K562 (cell line): ENCODE data around the gene TMEM25.

Experiments used
- EZH2 ChIP-seq: IDR thresholded peaks from 2 replicates; pipeline ENCODE4 v1.6.1; 2012; ENCODE audit warnings: low read depth, mild to moderate bottlenecking, inconsistent platforms, low read length, borderline replicate concordance
- MAZ ChIP-seq, 2 experiments: fragments of 450-650 bp in 1 of 2; sonication (generic) in 1 of 2; formaldehyde crosslinking; IDR thresholded peaks in 1 of 2; conservative IDR thresholded peaks in 1 of 2; 2 replicates each; pipeline versions ENCODE4 v1.4.0 to v1.5.0; 2020; ENCODE audit warnings: mild to moderate bottlenecking in 1 of 2, missing genetic modification reagents in 1 of 2
- SMC3 ChIP-seq: conservative IDR thresholded peaks from 2 replicates; pipeline ENCODE4 v1.6.1; 2011; ENCODE audit warnings: low read depth, low read length, improper control_type of control experiment; ENCODE audit not compliant: insufficient read depth
- TF ChIP-seq, protein P1 (sequence below): fragments of 450-650 bp; IDR thresholded peaks from 2 replicates; pipeline ENCODE4 v1.6.1; 2016; ENCODE audit warnings: antibody characterized with exemption
- TF ChIP-seq, protein P2 (sequence below), 3 experiments: IDR thresholded peaks in 2 of 3; conservative IDR thresholded peaks in 1 of 3; 2 replicates each; pipeline ENCODE4 v1.5.1; 2011 to 2012; ENCODE audit warnings: low read length in 3 of 3, mild to moderate bottlenecking in 3 of 3, control low read depth in 2 of 3, improper control_type of control experiment in 1 of 3, inconsistent platforms in 1 of 3, low read depth in 1 of 3, mixed read lengths in 1 of 3, moderate library complexity in 1 of 3; ENCODE audit not compliant: insufficient read depth in 2 of 3
- TF ChIP-seq, protein P3 (sequence below): fragments of 250-450 bp; sonication (Bioruptor Pico); IDR thresholded peaks from 2 replicates; pipeline ENCODE4 v1.8.0; 2021; ENCODE audit warnings: moderate library complexity, mild to moderate bottlenecking, inconsistent platforms

DNA sequence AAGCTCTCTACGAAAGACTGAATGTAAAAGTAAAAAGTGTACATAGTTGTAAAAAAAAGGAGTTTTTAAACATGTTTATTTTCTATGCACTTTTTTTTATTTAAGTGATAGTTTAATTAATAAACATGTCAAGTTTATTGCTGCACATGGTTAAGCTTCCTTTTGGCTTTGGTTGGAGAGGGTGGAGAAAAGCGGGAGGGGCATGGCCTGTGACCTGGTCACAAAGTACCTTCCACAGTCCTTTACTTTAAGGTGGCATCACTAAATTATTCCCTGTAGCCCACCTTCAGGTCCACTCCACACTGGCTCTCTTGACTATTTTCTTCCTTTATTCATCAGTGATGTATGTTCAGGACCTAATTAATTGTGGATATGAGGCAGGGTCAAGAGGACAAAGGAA, 4.3 kb upstream of the TMEM25 start:
- TF ChIP-seq, protein P1, sequence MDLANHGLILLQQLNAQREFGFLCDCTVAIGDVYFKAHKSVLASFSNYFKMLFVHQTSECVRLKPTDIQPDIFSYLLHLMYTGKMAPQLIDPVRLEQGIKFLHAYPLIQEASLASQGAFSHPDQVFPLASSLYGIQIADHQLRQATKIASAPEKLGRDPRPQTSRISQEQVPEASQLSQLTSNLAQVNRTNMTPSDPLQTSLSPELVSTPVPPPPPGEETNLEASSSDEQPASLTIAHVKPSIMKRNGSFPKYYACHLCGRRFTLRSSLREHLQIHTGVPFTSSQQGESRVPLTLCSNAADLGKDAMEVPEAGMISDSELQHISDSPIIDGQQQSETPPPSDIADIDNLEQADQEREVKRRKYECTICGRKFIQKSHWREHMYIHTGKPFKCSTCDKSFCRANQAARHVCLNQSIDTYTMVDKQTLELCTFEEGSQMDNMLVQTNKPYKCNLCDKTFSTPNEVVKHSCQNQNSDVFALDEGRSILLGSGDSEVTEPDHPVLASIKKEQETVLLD, result no peak
- TF ChIP-seq MAZ (CRISPR knock-in tag; conservative IDR thresholded peaks at IDR 0.05 in 1 of 2, IDR thresholded peaks at IDR 0.05 in 1 of 2) (no peak), SMC3 (no peak), EZH2 (no peak)
- TF ChIP-seq, protein P2, sequence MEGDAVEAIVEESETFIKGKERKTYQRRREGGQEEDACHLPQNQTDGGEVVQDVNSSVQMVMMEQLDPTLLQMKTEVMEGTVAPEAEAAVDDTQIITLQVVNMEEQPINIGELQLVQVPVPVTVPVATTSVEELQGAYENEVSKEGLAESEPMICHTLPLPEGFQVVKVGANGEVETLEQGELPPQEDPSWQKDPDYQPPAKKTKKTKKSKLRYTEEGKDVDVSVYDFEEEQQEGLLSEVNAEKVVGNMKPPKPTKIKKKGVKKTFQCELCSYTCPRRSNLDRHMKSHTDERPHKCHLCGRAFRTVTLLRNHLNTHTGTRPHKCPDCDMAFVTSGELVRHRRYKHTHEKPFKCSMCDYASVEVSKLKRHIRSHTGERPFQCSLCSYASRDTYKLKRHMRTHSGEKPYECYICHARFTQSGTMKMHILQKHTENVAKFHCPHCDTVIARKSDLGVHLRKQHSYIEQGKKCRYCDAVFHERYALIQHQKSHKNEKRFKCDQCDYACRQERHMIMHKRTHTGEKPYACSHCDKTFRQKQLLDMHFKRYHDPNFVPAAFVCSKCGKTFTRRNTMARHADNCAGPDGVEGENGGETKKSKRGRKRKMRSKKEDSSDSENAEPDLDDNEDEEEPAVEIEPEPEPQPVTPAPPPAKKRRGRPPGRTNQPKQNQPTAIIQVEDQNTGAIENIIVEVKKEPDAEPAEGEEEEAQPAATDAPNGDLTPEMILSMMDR (IDR thresholded peaks at IDR 0.05 in 2 of 3, conservative IDR thresholded peaks at IDR 0.05 in 1 of 3; ENCODE audit: insufficient read depth in 2 of 3, low read depth in 1 of 3, low read length in 3 of 3), result no peak
- TF ChIP-seq, protein P3, sequence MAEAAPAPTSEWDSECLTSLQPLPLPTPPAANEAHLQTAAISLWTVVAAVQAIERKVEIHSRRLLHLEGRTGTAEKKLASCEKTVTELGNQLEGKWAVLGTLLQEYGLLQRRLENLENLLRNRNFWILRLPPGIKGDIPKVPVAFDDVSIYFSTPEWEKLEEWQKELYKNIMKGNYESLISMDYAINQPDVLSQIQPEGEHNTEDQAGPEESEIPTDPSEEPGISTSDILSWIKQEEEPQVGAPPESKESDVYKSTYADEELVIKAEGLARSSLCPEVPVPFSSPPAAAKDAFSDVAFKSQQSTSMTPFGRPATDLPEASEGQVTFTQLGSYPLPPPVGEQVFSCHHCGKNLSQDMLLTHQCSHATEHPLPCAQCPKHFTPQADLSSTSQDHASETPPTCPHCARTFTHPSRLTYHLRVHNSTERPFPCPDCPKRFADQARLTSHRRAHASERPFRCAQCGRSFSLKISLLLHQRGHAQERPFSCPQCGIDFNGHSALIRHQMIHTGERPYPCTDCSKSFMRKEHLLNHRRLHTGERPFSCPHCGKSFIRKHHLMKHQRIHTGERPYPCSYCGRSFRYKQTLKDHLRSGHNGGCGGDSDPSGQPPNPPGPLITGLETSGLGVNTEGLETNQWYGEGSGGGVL (CRISPR knock-in tag), result no peak
